Measurements from ENCODE around the gene FARS2. TPM values are rescaled to one million over a fixed set of nuclear protein-coding genes. Genes with fewer than 3 reads are reported as not detected.

The FARS2 gene
- total and polyA plus RNA-seq, 2 of the 13 experiments (the other 11 are each of a cell fraction or from before 2014, with no cell fraction given) = 15.4 to 26.0 TPM

- ChIA-PET POLR2A (interaction anchor here (1.1 kb wide), 1 partner anchor 35 kb away, joined by 3 read pairs; the partner anchor contains the start of gene LYRM4), CTCF (ENCODE audit: low intra/inter-chr PET ratio, low total read pairs) (no interaction called here)
- peaks cover 10% of the 10 kb centered on the region for H3K4me1 ChIP-seq (ENCODE audit: insufficient read depth, low read length)
- DNase-seq (ENCODE audit: low spot score) = no peak
- no peaks in the 10 kb centered on the region for H3K9me3 ChIP-seq (ENCODE audit: low read length)
- FAIRE-seq = no peak
- H3K79me2 ChIP-seq (ENCODE audit: insufficient read depth, low read length) = peaks cover 10% of the 10 kb centered on the region
- H2AFZ ChIP-seq (ENCODE audit: low read length) = no peak overlapping the region
- H3K4me2 ChIP-seq (ENCODE audit: low read depth, low read length) = no peak overlapping the region
- no peak for ATAC-seq
- no peaks in the 10 kb centered on the region for H3K27me3 ChIP-seq (ENCODE audit: control insufficient read depth in 1 of 2, insufficient read depth in 2 of 2, low read length in 2 of 2)
- no peaks in the 10 kb centered on the region for H4K20me1 ChIP-seq (ENCODE audit: insufficient read depth, low read length)
- no TSS peak for BruUV-seq (replicated peaks)
- no peak for TF ChIP-seq DNMT1 (CRISPR knock-in tag; IDR thresholded peaks at IDR 0.05)
- H3K4me3 ChIP-seq (replicated peaks in 1 of 3; ENCODE audit: insufficient read depth in 1 of 3, low read depth in 2 of 3, low read length in 3 of 3) = no peak overlapping the region
- 96% methylated on average over 7 of the region's 7 CpGs for WGBS (ENCODE audit: low lambda C conversion rate)
- intact Hi-C loops (cut with micrococcal nuclease; ENCODE audit: unreplicated experiment) (no loop called here), in situ Hi-C loops (cut with HindIII; ENCODE audit: extremely low pct_ligation_motif_present, low pct_unique_long_range_greater_than_20kb) (no loop called here)
- no peaks in the 10 kb centered on the region for H3K36me3 ChIP-seq (replicated peaks in 1 of 2; ENCODE audit: control insufficient read depth in 1 of 2, insufficient read depth in 2 of 2, low read length in 2 of 2)
- no peak overlapping the region for H3K9ac ChIP-seq (ENCODE audit: insufficient read depth, low read depth, low read length)
- H3K27ac ChIP-seq (ENCODE audit: extremely low read length, insufficient read depth, low read length) = no peak overlapping the region
These were observed 34.3 kb downstream of the FARS2 start for GRCh38 chr6:5295623-5296022.

GRCh38 chr6:5300206-5300764 lies 39.0 kb downstream of the FARS2 start:
- H3K27me3 ChIP-seq (ENCODE audit: control insufficient read depth in 1 of 2, insufficient read depth in 2 of 2, low read length in 2 of 2) = no peaks in the 10 kb centered on the region
- H3K4me2 ChIP-seq (ENCODE audit: low read depth, low read length) = no peak overlapping the region
- H3K27ac ChIP-seq (ENCODE audit: extremely low read length, insufficient read depth, low read length) = no peak overlapping the region
- in situ Hi-C loops (cut with HindIII; ENCODE audit: extremely low pct_ligation_motif_present, low pct_unique_long_range_greater_than_20kb) = loop anchor here (5.0 kb wide), 2 partner anchors 83 to 158 kb away; no protein-coding TSS in a partner anchor
- peaks cover 8% of the 10 kb centered on the region for H3K4me1 ChIP-seq (ENCODE audit: insufficient read depth, low read length)
- H4K20me1 ChIP-seq (ENCODE audit: insufficient read depth, low read length) = no peaks in the 10 kb centered on the region
- H2AFZ ChIP-seq (ENCODE audit: low read length) = no peak overlapping the region
- intact Hi-C loops (cut with micrococcal nuclease; ENCODE audit: unreplicated experiment) = no loop called here
- FAIRE-seq (no peak), ATAC-seq (no peak), DNase-seq (ENCODE audit: low spot score) (no peak)
- H3K79me2 ChIP-seq (ENCODE audit: insufficient read depth, low read length) = peaks cover 3% of the 10 kb centered on the region
- 86% methylated on average over 1 of the region's 1 CpG for WGBS (ENCODE audit: low lambda C conversion rate)
- H3K36me3 ChIP-seq (replicated peaks in 1 of 2; ENCODE audit: control insufficient read depth in 1 of 2, insufficient read depth in 2 of 2, low read length in 2 of 2) = no peaks in the 10 kb centered on the region
- POLR2A ChIA-PET = no interaction called here
- BruUV-seq (replicated peaks) = no TSS peak
- H3K4me3 ChIP-seq (replicated peaks in 1 of 3; ENCODE audit: insufficient read depth in 1 of 3, low read depth in 2 of 3, low read length in 3 of 3) = no peak overlapping the region
- H3K9me3 ChIP-seq (ENCODE audit: low read length) = no peaks in the 10 kb centered on the region
- CTCF ChIA-PET (ENCODE audit: low intra/inter-chr PET ratio, low total read pairs) = no interaction called here
- no peak overlapping the region for H3K9ac ChIP-seq (ENCODE audit: insufficient read depth, low read depth, low read length)
- TF ChIP-seq SAP130 (CRISPR knock-in tag; IDR thresholded peaks at IDR 0.05; ENCODE audit: low read depth) (no peak), ZBTB2 (CRISPR knock-in tag; IDR thresholded peaks at IDR 0.05; ENCODE audit: low read depth) (no peak), ZNF205 (CRISPR knock-in tag; IDR thresholded peaks at IDR 0.05) (no peak), PAWR (CRISPR knock-in tag; IDR thresholded peaks at IDR 0.05; ENCODE audit: borderline replicate concordance) (no peak), ZSCAN5A (CRISPR knock-in tag; IDR thresholded peaks at IDR 0.05; ENCODE audit: borderline replicate concordance) (no peak), ZNF816 (CRISPR knock-in tag; IDR thresholded peaks at IDR 0.05; ENCODE audit: borderline replicate concordance) (no peak), GTF3A (CRISPR knock-in tag; conservative IDR thresholded peaks at IDR 0.05) (no peak), ZNF790 (CRISPR knock-in tag; IDR thresholded peaks at IDR 0.05; ENCODE audit: borderline replicate concordance) (no peak), ARNT2 (CRISPR knock-in tag; IDR thresholded peaks at IDR 0.05; ENCODE audit: low read depth) (no peak), NFYC (CRISPR knock-in tag; IDR thresholded peaks at IDR 0.05) (no peak), KDM4B (CRISPR knock-in tag; IDR thresholded peaks at IDR 0.05) (no peak), TFE3 (CRISPR knock-in tag; IDR thresholded peaks at IDR 0.05) (no peak), ZNF430 (CRISPR knock-in tag; IDR thresholded peaks at IDR 0.05) (no peak), DR1 (CRISPR knock-in tag; IDR thresholded peaks at IDR 0.05) (no peak)

Measured in HepG2 (cell line).